Measurements from ENCODE around the gene EXOC3.
A peak's percentile ranks its signal among the peaks of the same experiment; 100 is the strongest.
"Not testable (repeated sequence)": the region's sequence is repeated elsewhere in the genome, so short reads cannot be mapped to it uniquely, and the experiment has no call there.

EXOC3 gene

DNA sequence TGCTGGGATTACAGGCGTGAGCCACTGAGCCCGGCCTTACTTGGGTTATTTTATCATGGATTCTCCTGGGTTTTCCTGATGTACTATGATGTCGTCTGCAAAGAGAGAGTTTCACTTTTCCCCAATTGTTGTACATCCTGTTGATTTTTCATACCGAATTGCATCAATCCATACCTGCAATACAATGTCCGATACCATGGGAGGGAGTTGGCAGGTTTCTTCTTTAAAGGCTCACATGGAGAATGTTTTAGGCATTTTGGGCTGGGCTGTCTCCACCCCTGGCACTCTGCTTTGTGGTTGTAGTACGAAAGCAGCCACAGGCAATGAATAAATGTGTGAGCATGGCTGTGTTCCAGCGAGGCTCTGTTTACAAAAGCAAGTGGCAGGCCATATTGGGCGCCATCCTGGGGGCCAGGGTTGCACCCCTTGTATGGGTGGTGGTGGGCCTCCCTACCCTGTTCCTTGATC lies 35.1 kb upstream of the EXOC3 start:
- DNase-seq: no peak

DNA sequence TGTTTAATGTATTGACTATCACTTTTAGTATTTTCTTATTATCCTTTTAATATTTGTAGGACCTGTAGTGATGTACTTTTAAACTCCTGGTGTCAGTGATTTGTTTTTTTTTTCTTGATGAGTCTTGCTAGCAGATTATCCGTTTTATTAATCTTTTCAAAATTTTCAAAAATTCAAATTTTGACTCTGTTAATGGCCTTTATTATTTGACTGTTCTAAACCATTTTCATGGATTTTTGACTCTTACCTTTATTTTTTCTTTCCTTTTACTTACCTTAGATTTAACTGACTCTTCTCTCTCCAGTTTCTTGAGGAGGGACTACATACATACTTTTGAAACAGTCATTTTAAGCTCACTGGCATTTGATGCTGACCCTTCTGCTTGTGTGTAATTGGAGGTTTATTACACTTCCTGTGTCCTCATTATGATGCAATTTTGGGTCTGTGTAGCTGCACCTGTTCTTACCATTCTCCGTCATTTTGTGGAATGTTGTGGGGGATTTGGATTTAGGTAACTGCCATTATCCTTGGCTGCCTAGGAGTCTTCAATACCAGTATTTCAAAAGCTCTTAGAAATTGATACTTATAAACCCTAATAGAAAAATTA lies 32.0 kb upstream of the EXOC3 start:
- no peak for DNase-seq

DNA sequence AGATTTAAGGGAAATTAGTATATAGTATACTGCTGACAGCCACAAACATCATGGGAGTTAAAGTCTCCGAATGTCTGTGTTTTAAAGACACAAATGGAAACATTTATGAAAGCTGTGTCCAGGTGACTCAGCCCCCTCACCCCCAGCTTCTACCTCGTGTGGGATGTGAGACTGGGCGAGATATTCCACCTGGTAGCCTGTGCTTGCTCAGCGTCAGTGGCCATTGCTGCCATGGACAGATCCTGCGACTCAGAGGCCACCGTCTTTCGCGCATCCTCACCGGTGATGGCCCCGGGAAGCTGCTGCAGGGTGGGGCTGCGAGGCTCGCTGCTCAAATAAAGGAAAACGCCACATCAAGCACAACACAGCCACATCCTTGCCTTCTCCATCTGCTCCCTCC lies 31.2 kb upstream of the EXOC3 start:
- DNase-seq: no peak

DNA sequence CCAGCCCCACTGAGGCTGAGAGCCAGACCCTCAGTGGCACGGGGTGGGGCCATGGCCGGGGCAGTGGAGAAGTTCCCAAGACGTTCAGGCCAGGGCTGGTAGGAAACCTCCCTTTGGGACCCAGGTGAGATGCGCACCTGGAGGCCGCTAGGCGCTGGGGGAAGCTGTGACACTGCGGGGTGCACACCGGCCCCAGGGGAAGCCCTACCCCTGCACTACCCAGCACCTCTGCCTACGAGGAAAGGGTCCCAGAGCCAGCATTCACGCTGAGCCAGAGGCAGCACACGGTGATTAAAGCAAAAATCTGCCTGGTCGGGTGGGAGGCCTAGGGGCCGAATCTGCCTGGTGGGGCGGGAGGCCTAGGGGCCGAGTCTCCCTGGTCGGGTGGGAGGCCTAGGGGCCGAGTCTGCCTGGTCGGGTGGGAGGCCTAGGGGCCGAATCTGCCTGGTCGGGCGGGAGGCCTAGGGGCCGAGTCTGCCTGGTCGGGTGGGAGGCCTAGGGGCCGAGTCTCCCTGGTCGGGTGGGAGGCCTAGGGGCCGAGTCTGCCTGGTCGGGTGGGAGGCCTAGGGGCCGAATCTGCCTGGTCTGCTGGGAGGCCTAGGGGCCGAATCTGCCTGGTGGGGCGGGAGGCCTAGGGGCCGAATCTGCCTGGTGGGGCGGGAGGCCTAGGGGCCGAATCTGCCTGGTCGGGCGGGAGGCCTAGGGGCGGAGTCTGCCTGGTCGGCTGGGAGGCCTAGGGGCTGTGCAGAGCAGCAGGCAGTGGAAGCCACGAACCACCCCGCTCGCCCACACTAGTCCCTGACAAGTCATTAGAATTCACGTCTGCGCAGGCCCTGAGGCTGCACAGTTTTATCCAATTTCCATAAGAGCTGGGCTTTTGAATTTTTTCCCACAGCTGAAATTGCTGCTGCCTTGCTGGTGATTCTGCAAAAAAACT lies 27.7 kb upstream of the EXOC3 start:
- not testable (repeated sequence) for DNase-seq

DNA sequence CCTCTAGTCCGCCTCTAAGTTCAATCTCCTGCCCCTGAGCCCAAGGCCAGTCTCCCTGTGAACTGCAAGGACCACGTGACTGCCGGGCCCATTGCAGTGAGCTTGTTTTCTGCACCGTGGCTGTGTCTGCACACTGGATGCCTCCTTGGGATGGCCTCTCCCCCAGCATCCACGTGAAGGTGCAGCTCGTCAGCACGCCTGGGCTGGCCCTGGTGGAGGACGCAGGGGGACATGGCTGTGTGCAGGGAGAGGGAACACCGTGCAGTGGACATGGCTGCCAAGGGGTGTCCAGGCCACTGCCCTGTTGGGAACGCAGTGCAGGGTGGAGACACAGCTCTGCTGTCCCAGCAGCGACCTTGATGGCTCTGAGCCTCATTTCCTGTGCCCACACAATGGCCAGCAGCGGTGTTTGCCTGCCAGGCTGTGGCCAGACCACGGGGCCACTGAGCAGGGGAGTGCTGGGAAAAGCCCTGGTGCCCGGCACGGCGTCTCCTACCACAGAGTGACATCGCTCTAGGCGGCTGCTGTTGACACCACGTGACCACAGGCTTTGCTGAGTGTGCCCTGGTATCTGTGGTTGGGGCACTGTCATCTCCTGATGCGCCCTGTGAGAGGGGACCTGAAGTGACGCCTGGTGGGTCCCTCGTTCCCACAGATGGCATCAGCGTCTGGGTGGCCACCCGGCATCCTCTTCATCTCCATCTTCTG lies 26.9 kb upstream of the EXOC3 start:
- no peak for DNase-seq

DNA sequence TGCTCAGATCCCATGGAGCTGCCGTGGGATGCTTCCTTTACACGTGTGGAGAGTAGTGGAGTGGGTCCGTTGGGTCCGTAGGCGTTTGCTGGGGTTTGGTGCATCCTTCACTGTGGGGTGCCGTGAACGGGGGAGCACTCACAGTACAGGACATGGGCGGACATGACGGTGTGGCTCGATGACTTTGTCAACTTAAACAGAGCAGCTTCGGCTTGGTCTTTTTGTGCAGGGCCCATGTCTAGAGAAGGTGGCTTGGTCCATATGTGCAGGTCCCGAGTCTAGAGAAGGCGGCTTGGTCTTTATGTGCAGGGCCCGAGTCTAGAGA lies 26.4 kb upstream of the EXOC3 start:
- no peak for DNase-seq

DNA sequence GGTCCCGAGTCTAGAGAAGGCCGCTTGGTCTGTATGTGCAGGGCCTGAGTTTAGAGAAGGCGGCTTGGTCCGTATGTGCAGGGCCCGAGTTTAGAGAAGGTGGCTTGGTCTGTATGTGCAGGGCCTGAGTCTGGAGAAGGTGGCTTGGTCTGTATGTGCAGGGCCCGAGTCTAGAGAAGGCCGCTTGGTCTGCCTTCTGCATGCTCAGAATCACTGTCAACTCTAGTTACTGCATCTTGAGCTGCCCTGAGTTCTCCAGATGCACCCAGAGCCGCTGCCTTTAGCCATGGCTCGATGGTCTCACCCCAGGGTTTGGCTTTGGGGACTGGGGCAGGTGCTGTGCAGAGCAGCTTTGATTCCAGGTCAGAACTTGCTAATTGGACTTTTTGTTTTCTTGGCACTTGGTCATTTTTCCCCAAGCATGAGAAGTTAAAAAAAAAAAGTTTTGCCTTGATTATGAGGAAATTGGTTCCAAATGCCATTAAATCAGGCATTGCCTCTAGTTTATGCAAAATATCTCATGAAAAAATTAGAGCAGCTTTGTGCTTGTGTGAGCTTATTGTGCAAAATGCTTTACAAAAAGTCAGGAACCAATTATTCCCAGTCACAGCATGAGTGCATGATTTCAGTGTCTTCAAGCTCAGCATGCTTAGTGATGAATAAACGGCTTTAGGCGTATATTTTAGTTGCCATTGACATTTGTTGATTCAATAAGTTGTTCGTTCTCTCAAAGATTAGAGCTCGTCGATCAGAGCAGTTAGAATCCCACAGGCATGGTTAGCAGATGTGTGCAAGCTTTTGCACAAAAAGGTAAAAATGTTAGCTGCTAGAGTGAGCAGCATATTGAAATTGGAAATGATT lies 25.4 kb upstream of the EXOC3 start:
- no peak for DNase-seq

DNA sequence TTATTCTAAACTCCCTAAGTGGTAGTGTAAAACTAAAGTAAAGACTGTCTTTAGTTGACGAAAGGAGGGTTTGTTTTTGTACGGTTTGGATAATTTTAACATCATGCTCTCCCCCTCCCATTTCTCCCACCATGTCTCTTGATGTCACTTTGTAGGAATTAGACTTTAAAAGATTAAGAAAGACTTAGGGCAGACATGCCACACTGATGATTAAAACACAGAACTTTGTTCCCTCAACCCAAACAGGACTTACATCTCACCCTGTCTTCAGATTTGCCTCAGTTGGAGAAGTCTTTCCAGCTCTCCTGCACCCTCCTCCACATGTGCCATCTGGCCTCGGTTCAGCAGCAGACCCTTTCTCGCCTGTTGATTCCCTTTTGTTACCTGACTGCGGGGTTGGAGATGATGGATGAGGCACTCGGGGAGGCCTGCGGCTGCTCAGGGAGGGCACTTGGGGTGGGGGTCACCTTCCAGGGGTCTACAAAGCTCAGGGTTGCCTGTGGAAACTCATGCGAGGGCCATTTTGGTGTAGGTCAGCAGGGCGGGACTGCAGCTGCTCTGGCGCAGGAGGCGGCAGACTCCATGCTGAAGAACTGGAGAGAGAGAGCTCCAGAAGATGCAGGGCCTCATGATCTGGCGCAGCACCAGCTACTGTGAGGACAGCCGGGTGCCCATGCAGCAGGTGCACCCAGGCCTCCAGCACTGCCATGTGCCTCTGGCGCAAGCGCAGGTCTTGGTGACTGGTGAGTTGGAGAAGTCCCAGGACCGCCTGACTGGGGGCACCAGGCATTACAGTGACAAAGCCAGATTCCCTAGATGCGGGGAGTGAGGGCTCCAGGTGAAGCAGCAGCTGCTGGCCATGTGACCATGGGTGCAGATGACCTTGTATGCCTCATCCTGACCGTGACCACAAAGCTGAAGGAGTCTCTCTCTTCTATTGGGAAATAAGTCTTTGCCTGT lies 24.5 kb upstream of the EXOC3 start:
- no peak for DNase-seq

DNA sequence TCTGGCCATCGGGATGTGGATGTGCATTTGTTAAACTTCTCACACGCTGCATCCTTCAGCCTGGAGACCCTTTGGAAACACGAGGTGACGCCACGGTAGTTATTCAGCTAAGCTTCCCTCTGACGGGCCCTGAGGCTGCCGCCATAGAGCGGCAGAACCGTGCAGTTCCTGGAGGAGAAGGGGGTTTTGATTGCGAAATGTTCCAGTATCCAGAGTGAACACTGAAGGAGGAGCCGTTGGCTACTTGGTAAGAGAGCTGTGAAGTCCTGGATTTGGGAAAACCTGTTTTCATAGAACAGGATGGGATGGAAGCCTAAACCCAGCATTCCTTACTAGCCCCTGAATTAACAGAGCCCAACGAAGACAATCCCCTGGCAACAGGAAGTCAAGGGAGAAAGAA lies 23.0 kb upstream of the EXOC3 start:
- DNase-seq: no peak

DNA sequence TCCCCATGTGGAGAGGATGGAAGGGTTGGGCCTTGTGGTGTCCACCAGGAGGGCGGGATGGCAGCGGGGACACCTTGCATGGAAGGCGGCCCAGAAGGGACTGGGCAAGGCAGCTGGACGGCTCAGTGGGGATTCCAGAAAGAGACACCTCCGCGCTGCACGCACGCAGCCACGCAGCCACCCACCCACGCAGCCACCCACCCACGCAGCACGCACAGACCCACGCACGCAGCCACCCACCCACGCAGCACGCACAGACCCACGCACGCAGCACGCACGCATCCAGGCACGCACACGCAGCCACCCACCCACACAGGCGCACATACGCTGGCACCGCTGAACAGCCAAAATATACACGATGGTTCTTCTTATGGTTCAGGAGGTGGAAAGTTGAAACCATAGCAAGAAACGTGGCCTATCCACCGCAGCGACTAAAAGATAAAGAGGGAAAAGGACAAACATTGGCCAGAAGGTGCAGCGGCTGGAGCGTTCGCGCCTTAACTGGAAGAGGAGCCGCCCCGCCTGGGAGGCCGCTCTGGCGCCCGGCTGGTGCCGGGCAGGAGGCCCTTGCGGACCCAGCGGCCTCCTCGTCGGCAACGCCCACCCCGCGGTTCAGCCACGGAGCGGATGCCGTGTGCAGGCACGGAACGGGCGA lies 22.2 kb upstream of the EXOC3 start:
- DNase-seq: no peak

DNA sequence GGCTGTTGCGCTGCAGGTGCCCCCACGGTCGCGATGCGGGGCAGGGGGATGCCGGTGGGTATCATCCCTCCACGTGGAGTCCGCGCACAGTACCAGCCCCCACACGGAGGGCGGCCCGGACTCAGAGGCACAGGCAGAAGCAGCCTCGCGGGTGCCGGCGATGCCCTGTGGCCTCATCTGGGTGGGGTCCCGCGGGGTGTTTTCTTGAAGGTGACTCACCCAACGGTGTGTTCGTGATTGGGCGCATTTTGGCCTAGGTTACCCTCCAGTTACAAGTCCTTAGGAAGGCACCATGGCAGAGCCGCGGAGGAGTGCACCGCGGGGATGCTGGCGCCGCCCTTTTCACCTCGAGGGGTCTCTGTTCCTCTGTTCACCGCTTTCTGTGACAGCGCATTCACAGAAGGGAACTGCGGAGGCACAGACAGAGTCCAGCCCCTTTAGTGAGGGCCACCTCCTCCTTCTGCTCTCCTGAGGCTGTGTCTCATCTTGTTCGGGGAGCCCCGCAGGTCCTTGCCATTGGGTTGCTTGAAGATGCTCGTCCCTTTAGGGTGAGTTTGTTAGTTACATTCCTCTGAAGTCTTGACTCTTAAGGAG lies 21.6 kb upstream of the EXOC3 start:
- DNase-seq: no peak

DNA sequence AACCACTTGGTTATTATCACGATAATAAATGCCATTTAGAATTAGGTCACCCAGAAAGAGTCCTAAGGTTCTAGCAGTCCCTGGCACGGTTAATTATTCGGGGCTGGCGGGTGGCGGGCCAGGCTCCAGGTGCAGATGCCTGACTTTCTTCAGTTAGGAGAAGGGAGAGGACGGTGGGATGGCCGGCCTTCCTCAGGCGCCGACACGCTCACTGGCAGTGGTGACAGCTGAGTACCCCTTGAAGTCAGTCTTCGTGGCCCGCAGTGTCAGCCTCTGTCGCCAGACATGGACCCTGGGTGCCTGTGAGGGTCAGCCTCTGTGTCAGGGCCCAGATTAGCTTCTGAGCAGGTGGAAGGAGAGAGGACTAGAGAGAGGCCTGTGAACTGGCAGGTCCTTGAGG lies 21.1 kb upstream of the EXOC3 start:
- DNase-seq: no peak

DNA sequence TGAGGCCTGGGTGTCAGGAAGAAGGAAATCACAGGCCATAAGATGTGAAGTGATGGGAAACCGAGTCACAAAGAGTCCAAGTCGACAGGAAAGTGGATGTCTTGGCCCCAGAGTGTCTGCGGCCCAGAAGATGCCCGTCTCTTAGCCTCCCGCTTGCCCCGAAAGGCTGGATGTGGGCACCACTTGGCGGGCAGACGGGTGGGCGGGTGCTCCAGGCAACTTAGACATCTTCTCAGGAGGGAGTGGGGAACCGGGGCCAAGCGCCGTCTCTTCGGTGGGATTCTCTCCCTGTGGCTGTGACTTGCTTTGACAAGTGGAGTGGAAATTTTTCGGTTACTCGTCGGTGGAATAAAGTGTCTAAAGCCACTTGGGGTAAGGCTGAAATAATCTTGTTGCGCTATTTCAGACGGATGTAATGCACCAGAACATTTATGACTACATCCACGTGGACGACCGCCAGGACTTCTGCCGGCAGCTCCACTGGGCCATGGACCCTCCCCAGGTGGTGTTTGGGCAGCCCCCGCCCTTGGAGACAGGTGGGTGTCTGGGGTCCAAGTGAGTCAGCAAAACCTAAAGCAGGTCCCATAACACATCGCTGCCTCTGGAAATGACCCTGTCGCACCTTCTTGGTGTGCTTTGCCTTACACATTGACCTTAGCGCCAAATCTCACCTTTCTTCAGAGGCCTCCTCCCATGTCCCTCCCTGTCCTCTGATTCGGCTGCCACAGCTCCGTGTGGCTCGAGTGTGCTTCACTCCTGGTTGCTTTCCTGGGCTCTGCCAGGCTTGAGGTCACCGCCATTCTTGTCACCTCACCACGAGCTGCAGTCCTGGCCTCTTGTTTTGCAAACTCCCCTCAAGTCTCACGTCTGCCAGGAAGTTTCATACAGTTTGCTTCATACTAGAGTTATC lies 20.4 kb upstream of the EXOC3 start:
- no peak for DNase-seq

DNA sequence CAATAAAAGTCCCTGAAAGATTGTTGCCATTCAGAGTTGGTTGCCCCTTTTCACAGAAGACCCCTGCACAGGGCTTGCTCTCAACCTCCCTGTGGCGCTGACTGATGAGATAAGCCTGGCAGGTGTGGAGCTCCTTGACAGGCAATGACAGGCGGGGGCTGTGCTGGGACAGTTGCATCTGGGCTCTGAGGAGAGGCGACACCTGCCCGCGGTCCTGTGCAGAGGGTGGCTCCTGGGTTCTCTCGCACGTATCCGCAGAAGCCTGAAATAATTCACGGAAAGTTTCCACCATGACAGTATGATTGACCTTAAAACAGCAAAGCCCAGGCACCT lies 19.8 kb upstream of the EXOC3 start:
- no peak for DNase-seq

DNA sequence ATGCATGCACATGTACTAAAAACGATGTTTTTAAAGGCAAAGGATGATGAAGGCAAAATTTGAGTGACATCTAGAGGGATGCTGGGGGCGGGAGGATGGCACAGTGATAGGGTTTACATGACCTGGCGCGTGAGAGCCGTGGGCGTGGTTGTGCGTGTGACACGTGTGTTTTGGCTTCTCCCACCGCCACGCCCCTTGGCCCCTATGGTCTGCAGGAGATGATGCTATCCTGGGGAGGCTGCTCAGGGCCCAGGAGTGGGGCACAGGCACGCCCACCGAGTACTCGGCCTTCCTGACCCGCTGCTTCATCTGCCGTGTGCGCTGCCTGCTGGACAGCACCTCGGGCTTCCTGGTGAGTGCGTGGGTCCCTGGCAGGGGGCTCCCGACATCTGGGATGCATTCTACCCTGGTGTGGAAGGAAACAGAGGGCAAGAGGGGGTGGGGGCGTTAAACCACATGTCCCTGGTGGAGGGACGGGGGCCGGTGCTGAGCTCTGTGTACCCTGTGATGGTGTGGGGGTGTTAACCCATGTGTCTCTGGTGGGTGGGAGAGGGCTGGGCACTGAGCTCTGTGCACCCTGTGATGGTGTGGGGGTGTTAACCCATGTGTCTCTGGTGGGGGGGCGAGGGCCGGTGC lies 19.2 kb upstream of the EXOC3 start:
- DNase-seq: no peak

DNA sequence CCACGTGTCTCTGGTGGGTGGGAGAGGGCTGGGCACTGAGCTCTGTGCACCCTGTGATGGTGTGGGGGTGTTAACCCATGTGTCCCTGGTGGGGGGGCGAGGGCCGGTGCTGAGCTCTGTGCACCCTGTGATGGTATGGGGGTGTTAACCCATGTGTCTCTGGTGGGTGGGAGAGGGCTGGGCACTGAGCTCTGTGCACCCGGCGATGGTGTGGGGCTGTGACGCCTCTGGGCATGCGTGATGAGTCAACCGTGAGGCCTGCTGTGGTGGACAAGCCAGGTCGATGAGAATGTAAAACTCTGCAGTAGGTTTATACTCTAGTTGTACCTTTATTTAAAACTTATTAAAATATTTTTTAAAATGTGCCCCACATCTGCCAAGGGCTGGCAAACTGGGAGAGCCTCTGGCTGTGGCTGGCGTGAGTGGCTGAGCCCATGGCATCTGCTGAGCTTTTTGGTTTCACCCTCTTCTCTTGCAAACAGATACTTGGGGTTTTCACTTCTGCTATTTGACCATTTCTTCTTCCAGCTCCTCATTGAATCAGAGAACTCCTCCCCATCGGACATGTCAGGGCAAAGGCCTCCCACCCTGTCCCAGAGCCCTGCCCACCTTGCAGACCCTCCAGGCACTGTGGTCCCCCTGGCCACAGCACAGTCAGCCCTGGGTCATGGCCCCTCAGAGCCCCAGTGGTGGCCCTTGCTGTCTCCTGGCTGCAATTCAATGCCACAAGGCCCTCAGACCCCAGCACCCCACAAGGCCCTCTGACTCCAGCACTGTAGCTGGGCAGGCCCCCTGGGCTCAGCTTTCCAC lies 18.5 kb upstream of the EXOC3 start:
- no peak for DNase-seq

DNA sequence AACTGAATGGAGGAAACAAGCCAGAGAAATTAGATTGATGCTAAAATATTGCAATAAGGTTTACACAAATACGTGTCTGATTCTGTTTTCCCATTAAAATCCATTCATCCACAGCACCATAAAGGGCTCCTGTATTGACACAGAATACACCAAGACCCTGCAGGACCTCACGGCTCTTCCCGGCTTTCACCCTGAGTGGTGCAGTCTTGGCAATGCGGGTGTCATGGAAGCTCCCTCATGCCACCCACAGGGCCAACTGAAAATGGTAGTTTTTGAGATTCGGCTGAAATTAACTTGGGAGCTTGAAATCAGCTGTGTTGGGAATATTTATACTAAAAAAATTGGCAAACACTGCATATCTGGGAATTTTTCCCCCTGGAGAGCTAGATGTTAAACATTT lies 17.3 kb upstream of the EXOC3 start:
- peak in 1 of 2 donors; percentile 11 for DNase-seq

DNA sequence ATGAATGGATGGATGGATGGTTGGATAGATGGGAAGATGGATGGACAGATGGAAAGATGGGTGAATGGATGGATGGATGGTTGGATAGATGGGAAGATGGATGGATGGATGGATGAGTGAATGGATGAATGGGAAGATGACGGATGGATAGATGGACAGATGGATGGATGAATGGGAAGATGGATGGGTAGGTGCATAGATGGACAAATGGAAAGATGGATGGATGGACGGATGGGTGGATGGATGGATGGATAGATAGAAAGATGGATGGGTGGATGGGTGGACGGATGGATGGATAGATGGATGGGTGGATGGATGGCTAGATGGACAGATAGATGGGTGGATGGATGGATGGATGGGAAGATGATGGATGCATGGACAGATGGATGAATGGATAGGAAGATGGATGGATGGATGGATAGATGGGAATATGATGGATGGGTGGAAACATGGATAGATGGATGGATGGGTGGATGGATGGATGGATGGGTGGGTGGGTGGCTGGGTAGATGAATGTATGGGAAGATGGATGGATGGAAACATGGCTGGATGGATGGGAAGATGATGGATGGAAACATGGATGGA lies 16.5 kb upstream of the EXOC3 start:
- no peak for DNase-seq
